Activated CD8-positive, alpha-beta memory T cell treated with anti-CD3 and anti-CD28 coated beads for 24 hours (primary cell): Measurements from ENCODE around the gene ZBTB20.

Experiments
- DNase-seq: peaks from one replicate; pipeline ENCODE4 v3.0.0-alpha.2; 2020

Gene ZBTB20

GRCh38 chr3:115087512-115087911 lies 59.6 kb downstream of the ZBTB20 start:
- no peak for DNase-seq

GRCh38 chr3:115086344-115086743 lies 60.7 kb downstream of the ZBTB20 start:
- DNase-seq = no peak

- DNase-seq = no peak
Observed at GRCh38 chr3:115085197-115085865, 61.8 kb downstream of the ZBTB20 start.

GRCh38 chr3:115084686-115085085 lies 62.4 kb downstream of the ZBTB20 start:
- DNase-seq = no peak

- DNase-seq = no peak
Observed at GRCh38 chr3:115082260-115082659, 64.8 kb downstream of the ZBTB20 start.

- DNase-seq = no peak
Observed at GRCh38 chr3:115081444-115081843, 65.6 kb downstream of the ZBTB20 start.

- DNase-seq = no peak
Observed at GRCh38 chr3:115077501-115078250, 69.4 kb downstream of the ZBTB20 start.

- DNase-seq = no peak
Observed at GRCh38 chr3:115074502-115074901, 72.6 kb downstream of the ZBTB20 start.

GRCh38 chr3:115072265-115073021 lies 74.6 kb downstream of the ZBTB20 start:
- no peak for DNase-seq

- no peak for DNase-seq
Observed at GRCh38 chr3:115071601-115072000, 75.5 kb downstream of the ZBTB20 start.

GRCh38 chr3:115071166-115071565 lies 75.9 kb downstream of the ZBTB20 start:
- DNase-seq = no peak

- no peak for DNase-seq
Observed at GRCh38 chr3:115068799-115069198, 78.3 kb downstream of the ZBTB20 start.

- DNase-seq = no peak
Observed at GRCh38 chr3:115062412-115062956, 84.6 kb downstream of the ZBTB20 start.

- DNase-seq = no peak
Observed at GRCh38 chr3:115062009-115062408, 85.1 kb downstream of the ZBTB20 start.

GRCh38 chr3:115052906-115053305 lies 94.2 kb downstream of the ZBTB20 start:
- no peak for DNase-seq

GRCh38 chr3:115042351-115042750 lies 104.7 kb downstream of the ZBTB20 start:
- no peak for DNase-seq

GRCh38 chr3:115040673-115041286 lies 106.3 kb downstream of the ZBTB20 start:
- no peak for DNase-seq

GRCh38 chr3:115040246-115040645 lies 106.8 kb downstream of the ZBTB20 start:
- no peak for DNase-seq

- no peak for DNase-seq
Observed at GRCh38 chr3:115038817-115039216, 108.3 kb downstream of the ZBTB20 start.

GRCh38 chr3:115022835-115023398 lies 124.2 kb downstream of the ZBTB20 start:
- no peak for DNase-seq

- DNase-seq = no peak
Observed at GRCh38 chr3:115022199-115022598, 124.9 kb downstream of the ZBTB20 start.

- DNase-seq = no peak
Observed at GRCh38 chr3:115021061-115021460, 126.0 kb downstream of the ZBTB20 start.

- no peak for DNase-seq
Observed at GRCh38 chr3:115019900-115020299, 127.2 kb downstream of the ZBTB20 start.
